ENCODE results near the gene BBOF1. TPM values are rescaled to one million over a fixed set of nuclear protein-coding genes. Genes with fewer than 3 reads are reported as not detected.
"Not testable (repeated sequence)": the region's sequence is repeated elsewhere in the genome, so short reads cannot be mapped to it uniquely, and the experiment has no call there.

BBOF1 gene
- total and polyA plus RNA-seq, 2 donors: 7.5 to 23.9 TPM

DNA sequence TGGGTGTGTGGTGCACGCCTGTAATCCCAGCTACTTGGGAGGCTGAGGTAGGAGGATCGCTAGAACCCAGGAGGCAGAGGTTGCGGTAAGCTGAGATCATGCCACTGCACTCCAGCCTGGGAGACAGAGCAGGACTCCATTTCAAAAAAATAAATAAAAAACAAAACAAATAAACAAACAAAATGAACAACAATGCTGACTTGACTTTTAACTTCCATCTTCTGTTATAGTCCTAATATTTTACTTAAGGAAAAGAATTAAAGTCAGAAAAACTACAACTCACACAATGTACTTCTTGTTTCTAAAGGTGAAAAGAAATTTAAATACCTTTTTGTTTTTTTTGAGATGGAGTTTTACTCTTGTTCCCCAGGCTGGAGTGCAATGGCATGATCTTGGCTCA is 13.5 kb upstream of the BBOF1 start:
- H3K27ac ChIP-seq (ENCODE audit: low read depth); H3K4me1 ChIP-seq (ENCODE audit: insufficient read depth); H3K4me3 ChIP-seq (ENCODE audit: low read depth, low read length); H3K36me3 ChIP-seq (ENCODE audit: insufficient read depth); DNase-seq (ENCODE audit: extremely low spot score): not testable (repeated sequence)
- WGBS: 98% methylated on average over 3 of the region's 3 CpGs

- H3K27ac ChIP-seq (ENCODE audit: low read depth): no peak overlapping the region
- H3K4me1 ChIP-seq (ENCODE audit: insufficient read depth): no peaks in the 10 kb centered on the region
- H3K36me3 ChIP-seq (ENCODE audit: insufficient read depth): no peaks in the 10 kb centered on the region
- 75% methylated on average over 2 of the region's 2 CpGs for WGBS
- no peak for DNase-seq (ENCODE audit: extremely low spot score)
- no peak overlapping the region for H3K4me3 ChIP-seq (ENCODE audit: low read depth, low read length)
Measured at GRCh38 chr14:74008843-74009499, 10.2 kb upstream of the BBOF1 start.

DNA sequence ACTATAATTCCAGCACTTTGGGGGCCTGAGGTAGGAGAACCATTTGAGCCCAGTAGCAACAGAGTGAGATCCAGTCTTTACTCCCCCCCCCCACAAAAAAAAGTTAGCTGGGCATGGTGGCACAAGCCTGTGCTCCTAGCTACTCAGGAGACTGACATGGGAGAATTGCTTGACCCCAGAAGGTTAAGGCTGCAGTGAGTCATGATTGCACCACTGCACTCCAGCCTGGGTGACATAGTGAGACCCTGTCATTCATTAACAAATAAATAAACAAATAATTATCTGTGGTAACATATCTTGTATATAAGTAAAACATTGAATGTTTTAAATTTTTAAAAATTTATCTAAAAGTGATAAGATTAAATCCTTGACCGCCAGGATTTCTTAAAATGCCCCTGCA is 4.8 kb upstream of the BBOF1 start:
- Histone ChIP-seq H3K4me1 (ENCODE audit: insufficient read depth) (no peaks in the 10 kb centered on the region), H3K36me3 (ENCODE audit: insufficient read depth) (no peaks in the 10 kb centered on the region), H3K4me3 (ENCODE audit: low read depth, low read length) (no peak overlapping the region), H3K27ac (ENCODE audit: low read depth) (no peak overlapping the region)
- no peak for DNase-seq (ENCODE audit: extremely low spot score)
- WGBS: 88% methylated on average over 1 of the region's 1 CpG

- Histone ChIP-seq H3K4me3 (ENCODE audit: low read depth, low read length) (no peak overlapping the region), H3K36me3 (ENCODE audit: insufficient read depth) (no peaks in the 10 kb centered on the region), H3K4me1 (ENCODE audit: insufficient read depth) (no peaks in the 10 kb centered on the region), H3K27ac (ENCODE audit: low read depth) (no peak overlapping the region)
- 89% methylated on average over 3 of the region's 3 CpGs for WGBS
- DNase-seq (ENCODE audit: extremely low spot score): no peak
Measured at GRCh38 chr14:74015176-74015575, 4.0 kb upstream of the BBOF1 start.

DNA sequence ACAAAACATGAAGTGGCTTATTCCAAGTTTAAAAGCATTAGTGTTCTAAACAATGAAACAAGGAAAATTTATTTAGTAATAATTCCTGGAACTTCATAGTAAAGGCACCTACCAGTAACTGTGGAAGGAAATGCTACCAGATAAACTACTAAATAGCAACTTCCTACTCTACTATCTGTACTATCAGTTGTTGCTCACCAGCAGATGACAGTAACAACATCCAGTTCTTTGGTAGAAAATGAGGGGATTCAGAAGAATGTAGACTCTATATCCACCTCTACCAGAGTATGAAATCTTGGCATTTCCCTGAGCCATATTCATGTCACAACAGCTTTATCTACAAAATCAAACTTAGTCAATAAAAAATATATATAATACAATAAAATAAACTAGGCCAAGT is 3.2 kb upstream of the BBOF1 start:
- H3K4me1 ChIP-seq (ENCODE audit: insufficient read depth): no peaks in the 10 kb centered on the region
- no peak overlapping the region for H3K4me3 ChIP-seq (ENCODE audit: low read depth, low read length)
- no peak for DNase-seq (ENCODE audit: extremely low spot score)
- no peaks in the 10 kb centered on the region for H3K36me3 ChIP-seq (ENCODE audit: insufficient read depth)
- no peak overlapping the region for H3K27ac ChIP-seq (ENCODE audit: low read depth)

- Histone ChIP-seq H3K4me1 (ENCODE audit: insufficient read depth) (no peaks in the 10 kb centered on the region), H3K4me3 (ENCODE audit: low read depth, low read length) (peak overlapping the region; percentile 70), H3K36me3 (ENCODE audit: insufficient read depth) (no peaks in the 10 kb centered on the region), H3K27ac (ENCODE audit: low read depth) (peak overlapping the region; percentile 99)
- WGBS: 2% methylated on average over 8 of the region's 8 CpGs
- DNase-seq (ENCODE audit: extremely low spot score): peak; percentile 20
Measured at GRCh38 chr14:74018174-74018585, 969 bp upstream of the BBOF1 start.

DNA sequence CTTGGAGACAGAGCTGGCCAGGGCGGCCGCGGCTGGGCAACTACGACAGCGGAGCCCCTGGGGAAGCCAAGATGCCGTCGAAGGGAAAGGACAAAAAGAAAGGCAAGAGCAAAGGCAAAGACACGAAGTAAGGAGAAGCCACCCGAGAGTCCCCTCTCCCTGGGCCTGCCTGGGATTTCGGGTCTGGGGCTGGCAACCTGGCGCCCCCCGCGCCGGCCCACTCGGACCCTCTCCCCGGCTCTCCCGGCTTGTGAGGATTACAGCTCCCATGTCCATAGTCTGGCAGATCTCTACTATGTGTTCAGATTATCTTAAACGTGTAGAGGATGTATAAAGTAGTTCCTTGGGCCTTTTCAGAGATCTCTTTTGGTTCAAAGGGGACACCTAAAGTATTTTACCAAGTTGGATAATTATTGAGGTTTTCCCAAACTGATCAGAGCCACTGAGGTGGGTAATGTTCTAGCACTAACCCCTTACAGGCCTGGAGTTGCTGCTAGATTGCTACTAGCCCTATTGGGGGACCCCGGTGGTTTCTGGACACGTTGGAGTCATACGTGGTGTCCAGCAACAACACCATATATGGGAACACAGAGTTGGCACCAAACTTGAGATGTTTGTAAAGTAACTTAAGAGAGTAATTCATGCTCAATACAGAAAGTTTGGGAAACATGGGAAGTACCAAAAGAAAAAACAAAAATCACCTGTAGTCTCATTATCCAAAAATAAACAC is 424 bp downstream of the BBOF1 start:
- Histone ChIP-seq H3K4me1 (ENCODE audit: insufficient read depth) (no peaks in the 10 kb centered on the region), H3K27ac (ENCODE audit: low read depth) (peak overlapping the region; percentile 81), H3K4me3 (ENCODE audit: low read depth, low read length) (peak overlapping the region; percentile 70), H3K36me3 (ENCODE audit: insufficient read depth) (no peaks in the 10 kb centered on the region)
- peak; percentile 23 for DNase-seq (ENCODE audit: extremely low spot score)
- 2% methylated on average over 21 of the region's 21 CpGs for WGBS

GRCh38 chr14:74022346-74022745 is 3.2 kb downstream of the BBOF1 start:
- 89% methylated on average over 4 of the region's 4 CpGs for WGBS
- Histone ChIP-seq H3K36me3 (ENCODE audit: insufficient read depth) (no peaks in the 10 kb centered on the region), H3K4me1 (ENCODE audit: insufficient read depth) (no peaks in the 10 kb centered on the region), H3K27ac (ENCODE audit: low read depth) (no peak overlapping the region), H3K4me3 (ENCODE audit: low read depth, low read length) (no peak overlapping the region)
- DNase-seq (ENCODE audit: extremely low spot score): no peak

- Histone ChIP-seq H3K36me3 (ENCODE audit: insufficient read depth) (no peaks in the 10 kb centered on the region), H3K27ac (ENCODE audit: low read depth) (no peak overlapping the region), H3K4me3 (ENCODE audit: low read depth, low read length) (no peak overlapping the region), H3K4me1 (ENCODE audit: insufficient read depth) (no peaks in the 10 kb centered on the region)
- DNase-seq (ENCODE audit: extremely low spot score): no peak
- 93% methylated on average over 3 of the region's 3 CpGs for WGBS
Measured at GRCh38 chr14:74029136-74029535, 10.0 kb downstream of the BBOF1 start.

DNA sequence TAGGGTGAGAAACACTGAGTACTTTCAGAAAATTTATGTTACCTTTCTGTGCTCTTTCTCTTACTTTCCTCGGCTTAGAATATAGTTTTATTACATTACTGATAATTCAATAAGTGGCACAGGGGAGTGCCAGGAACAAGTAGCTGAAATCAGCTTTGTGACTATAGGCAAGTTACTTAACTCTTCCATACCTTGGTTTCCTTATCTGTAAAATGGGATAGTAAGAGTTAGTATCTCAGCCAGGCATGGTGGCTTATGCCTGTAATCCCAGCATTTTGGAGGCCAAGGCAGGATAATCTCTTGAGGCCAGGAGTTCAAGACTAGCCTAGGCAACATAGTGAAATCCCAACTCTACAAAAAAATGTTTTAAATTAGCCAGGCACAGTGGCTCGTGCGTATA is 15.4 kb downstream of the BBOF1 start:
- 86% methylated on average over 3 of the region's 3 CpGs for WGBS
- no peaks in the 10 kb centered on the region for H3K4me1 ChIP-seq (ENCODE audit: insufficient read depth)
- H3K27ac ChIP-seq (ENCODE audit: low read depth): no peak overlapping the region
- DNase-seq (ENCODE audit: extremely low spot score): no peak
- no peak overlapping the region for H3K4me3 ChIP-seq (ENCODE audit: low read depth, low read length)
- no peaks in the 10 kb centered on the region for H3K36me3 ChIP-seq (ENCODE audit: insufficient read depth)

DNA sequence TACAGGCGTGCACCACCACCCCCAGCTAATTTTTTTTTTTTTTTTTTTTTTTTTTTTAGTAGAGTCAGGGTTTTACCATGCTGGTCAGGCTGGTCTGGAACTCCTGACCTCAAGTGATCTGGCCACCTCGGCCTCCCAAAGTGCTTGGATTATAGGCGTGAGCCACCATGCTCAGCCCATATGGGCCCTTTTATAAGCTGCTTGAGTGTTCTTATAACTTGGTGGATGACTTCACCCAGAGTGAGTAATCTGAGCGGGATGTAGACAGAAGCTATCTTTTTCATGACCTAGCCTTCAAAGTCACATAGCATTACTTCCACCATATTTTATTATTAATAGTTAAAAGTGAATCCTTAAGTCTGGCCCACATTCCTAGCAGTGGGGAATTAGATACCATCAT is 16.4 kb downstream of the BBOF1 start:
- no peak overlapping the region for H3K27ac ChIP-seq (ENCODE audit: low read depth)
- no peak for DNase-seq (ENCODE audit: extremely low spot score)
- 89% methylated on average over 4 of the region's 4 CpGs for WGBS
- no peaks in the 10 kb centered on the region for H3K36me3 ChIP-seq (ENCODE audit: insufficient read depth)
- no peak overlapping the region for H3K4me3 ChIP-seq (ENCODE audit: low read depth, low read length)
- no peaks in the 10 kb centered on the region for H3K4me1 ChIP-seq (ENCODE audit: insufficient read depth)

- Histone ChIP-seq H3K27ac (ENCODE audit: low read depth) (no peak overlapping the region), H3K4me1 (ENCODE audit: insufficient read depth) (no peaks in the 10 kb centered on the region), H3K4me3 (ENCODE audit: low read depth, low read length) (no peak overlapping the region), H3K36me3 (ENCODE audit: insufficient read depth) (no peaks in the 10 kb centered on the region)
- 64% methylated on average over 3 of the region's 3 CpGs for WGBS
- DNase-seq (ENCODE audit: extremely low spot score): peak; percentile 29
Measured at GRCh38 chr14:74038020-74038859, 19.1 kb downstream of the BBOF1 start.

GRCh38 chr14:74042296-74042695 is 23.1 kb downstream of the BBOF1 start:
- Histone ChIP-seq H3K27ac (ENCODE audit: low read depth) (no peak overlapping the region), H3K4me3 (ENCODE audit: low read depth, low read length) (no peak overlapping the region), H3K4me1 (ENCODE audit: insufficient read depth) (no peaks in the 10 kb centered on the region), H3K36me3 (ENCODE audit: insufficient read depth) (no peaks in the 10 kb centered on the region)
- no peak for DNase-seq (ENCODE audit: extremely low spot score)
- WGBS: 73% methylated on average over 2 of the region's 2 CpGs

- DNase-seq (ENCODE audit: extremely low spot score): no peak
- Histone ChIP-seq H3K36me3 (ENCODE audit: insufficient read depth) (peaks cover 3% of the 10 kb centered on the region), H3K27ac (ENCODE audit: low read depth) (no peak overlapping the region), H3K4me3 (ENCODE audit: low read depth, low read length) (no peak overlapping the region), H3K4me1 (ENCODE audit: insufficient read depth) (no peaks in the 10 kb centered on the region)
- WGBS: 97% methylated on average over 4 of the region's 4 CpGs
Measured at GRCh38 chr14:74045522-74045921, 26.4 kb downstream of the BBOF1 start.

Data from urinary bladder (tissue), 4 donors.